ENCODE results near the gene ZFAND2A.

- TF ChIP-seq CTCF (IDR thresholded peaks at IDR 0.05) (peak in 1 of 6 experiments; percentile 33), POLR2A (IDR thresholded peaks at IDR 0.05) (peak in 3 of 4 donors; percentile 81 to 86 (median 82))
Observed at GRCh38 chr7:1159891-1160669, at the start of gene ZFAND2A.

All from esophagus squamous epithelium (tissue), 4 donors.